GM19043 (cell line): ENCODE measurements around the gene FPR2.
"Not testable (repeated sequence)": the region's sequence is repeated elsewhere in the genome, so short reads cannot be mapped to it uniquely, and the experiment has no call there.

Experiments used
- ATAC-seq: cut with Tn5 transposase; IDR thresholded peaks from one replicate; pipeline ENCODE4 v1.9.1; 2021; ENCODE audit warnings: low read depth; ENCODE audit not compliant: unreplicated experiment

The FPR2 gene

DNA sequence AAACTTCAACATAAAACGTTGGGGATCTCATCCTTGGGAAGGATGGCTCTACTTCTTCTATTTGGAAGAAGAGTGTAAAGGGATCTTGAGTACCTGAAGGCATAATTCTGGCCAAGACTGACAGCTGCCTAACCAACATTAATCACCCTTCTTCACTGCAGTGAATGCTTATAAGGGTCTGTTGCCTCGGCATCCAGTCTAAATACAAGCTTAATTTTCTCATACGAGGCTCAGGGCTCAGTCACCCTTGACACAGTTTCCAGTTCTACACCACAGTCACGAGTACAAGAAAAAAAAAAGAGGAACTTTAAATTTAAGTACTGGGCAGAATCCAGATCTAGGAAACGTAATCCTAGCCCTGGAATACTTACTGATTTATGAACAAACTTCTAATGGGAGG is 43.0 kb downstream of the FPR2 start:
- ATAC-seq: no peak

DNA sequence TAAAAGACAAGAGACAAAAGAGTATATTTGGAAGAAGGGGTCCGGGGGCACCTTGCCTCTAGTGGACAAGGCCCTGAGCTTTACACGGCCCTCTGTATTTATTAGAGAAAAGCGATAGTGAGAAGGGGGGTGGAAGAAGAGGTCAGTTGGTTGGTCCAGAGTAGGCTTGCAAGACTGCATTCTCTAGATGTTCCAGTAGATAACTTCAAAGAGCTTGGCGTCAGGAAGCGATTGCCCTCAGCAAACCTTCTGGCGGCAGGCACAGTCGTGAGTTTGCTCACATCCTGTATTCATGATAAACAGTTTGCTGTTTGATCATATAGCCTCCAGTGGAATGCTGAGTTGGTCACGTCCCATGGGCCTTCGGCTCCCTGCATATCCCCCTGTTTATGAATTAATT is 43.8 kb downstream of the FPR2 start:
- ATAC-seq: not testable (repeated sequence)

- not testable (repeated sequence) for ATAC-seq
Measured at GRCh38 chr19:51805396-51805795, 44.4 kb downstream of the FPR2 start.

DNA sequence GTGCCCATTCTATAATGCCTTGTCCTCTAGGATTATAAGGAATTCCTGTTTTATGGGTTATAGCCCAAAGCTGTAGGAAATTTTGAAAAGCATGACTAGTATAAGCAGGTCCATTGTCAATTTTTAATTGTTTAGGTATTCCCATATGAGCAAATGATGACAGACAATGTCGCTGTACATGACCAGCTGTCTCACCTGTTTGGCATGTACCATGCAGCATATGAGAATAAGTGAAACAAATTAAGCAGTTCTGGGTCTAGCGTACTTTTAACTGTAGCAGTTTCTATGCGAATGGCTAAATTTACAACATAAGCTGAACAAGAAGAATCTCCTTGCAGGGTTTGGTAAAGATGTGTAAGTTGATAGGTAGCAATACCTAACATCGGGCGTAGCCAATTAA is 45.6 kb downstream of the FPR2 start:
- not testable (repeated sequence) for ATAC-seq

- no peak for ATAC-seq
Measured at GRCh38 chr19:51807111-51807701, 46.2 kb downstream of the FPR2 start.

- no peak for ATAC-seq
Measured at GRCh38 chr19:51807925-51808324, 46.9 kb downstream of the FPR2 start.

DNA sequence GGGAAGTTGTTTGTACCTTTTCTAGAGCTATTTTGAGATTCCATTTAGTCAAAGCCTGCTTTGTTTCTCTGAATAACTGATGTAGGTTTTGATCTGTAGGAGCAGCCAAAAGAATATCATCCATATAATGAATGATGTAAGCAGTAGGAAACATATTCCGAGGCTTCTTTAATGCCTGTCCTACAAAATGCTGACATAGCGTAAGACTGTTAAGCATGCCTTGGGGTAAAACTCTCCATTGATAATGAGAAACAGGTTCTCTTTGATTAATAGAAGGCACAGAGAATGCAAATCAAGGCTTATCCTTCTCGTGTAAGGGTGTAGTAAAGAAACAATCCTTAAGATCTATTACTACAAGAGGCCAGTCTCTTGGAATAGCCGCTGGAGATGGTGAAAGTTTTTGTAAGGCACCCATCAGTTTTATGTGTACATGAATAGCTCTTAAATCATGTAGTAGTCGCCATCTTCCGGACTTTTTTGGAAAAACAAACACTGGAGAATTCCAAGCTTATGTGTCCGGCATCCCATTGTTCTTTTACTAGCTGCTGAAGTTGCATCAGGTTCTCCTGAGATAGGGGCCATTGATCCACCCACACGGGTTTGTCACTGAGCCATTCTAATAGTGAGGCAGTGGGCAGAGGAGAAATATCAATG is 47.5 kb downstream of the FPR2 start:
- ATAC-seq: no peak

- no peak for ATAC-seq
Measured at GRCh38 chr19:51809787-51810186, 48.8 kb downstream of the FPR2 start.

GRCh38 chr19:51810223-51810622 is 49.2 kb downstream of the FPR2 start:
- ATAC-seq: no peak

DNA sequence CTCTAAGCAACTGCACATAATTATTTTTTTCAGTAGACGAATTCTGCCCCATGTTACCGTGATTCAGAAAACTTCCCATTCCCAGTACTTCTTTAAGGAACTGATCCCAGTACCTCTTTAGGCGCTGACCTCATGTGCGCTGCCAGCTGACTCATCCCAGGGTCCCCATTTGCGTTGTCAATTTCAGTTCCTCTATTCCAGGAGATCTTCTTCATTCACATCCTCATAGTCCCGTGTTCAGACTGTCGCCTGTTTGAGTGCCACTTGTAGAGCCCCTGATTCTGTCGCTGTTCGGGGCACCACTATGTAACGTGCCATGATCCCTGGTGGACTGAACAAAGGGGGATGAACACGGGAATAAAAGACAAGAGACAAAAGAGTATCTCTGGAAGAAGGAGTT is 50.4 kb downstream of the FPR2 start:
- no peak for ATAC-seq

DNA sequence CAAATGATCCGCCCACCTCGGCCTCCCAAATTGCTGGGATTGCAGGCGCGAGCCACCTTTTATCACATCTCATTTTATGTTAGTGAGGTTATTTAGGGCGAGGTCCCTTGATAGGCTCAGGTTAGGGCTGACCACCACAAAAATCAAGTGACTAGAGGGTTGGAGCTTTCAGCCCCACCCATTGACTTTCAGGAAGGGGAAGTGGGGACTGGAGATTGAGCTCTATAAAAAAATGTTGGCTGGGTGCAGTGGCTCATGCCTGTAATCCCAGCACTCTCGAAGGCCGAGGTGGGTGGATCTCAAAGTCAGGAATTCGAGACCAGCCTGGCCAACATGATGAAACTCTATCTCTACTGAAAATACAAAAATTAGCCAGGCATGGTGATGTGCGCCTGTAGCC is 54.1 kb downstream of the FPR2 start:
- no peak for ATAC-seq

DNA sequence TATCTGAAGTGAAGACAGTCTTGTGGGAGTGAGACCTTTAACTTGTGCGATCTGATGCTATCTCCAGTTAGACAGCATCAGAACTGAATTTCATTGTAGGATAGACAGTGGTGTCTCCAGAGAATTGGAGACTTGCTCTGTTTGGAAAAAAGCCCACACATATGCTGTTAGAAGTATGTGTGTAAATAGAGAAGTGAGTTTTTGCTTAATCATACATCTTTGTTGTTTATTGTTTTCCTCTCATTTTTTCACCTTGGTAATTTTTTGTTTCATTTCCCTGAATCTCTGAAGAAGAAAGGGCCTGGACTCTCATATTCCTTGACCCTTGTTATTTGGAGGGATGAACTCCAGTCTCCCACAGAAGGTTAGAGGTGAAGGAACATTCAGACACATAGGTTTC is 55.7 kb downstream of the FPR2 start:
- no peak for ATAC-seq

- ATAC-seq: no peak
Measured at GRCh38 chr19:51820011-51820410, 59.0 kb downstream of the FPR2 start.
